NCI-H82 treated with DMSO at 0.1 percent for 48 hours (cell line): ENCODE measurements around the gene NLRP3.
"Not testable (repeated sequence)": the region's sequence is repeated elsewhere in the genome, so short reads cannot be mapped to it uniquely, and the experiment has no call there.

Experiments
- DNase-seq: peaks from one replicate; lab custom pipeline; 2025; ENCODE audit not compliant: unreplicated experiment; lab: John Stamatoyannopoulos, UW

The NLRP3 gene

GRCh38 chr1:247390116-247390791 is 25.7 kb upstream of the NLRP3 start:
- DNase-seq = peak; percentile 65

DNA sequence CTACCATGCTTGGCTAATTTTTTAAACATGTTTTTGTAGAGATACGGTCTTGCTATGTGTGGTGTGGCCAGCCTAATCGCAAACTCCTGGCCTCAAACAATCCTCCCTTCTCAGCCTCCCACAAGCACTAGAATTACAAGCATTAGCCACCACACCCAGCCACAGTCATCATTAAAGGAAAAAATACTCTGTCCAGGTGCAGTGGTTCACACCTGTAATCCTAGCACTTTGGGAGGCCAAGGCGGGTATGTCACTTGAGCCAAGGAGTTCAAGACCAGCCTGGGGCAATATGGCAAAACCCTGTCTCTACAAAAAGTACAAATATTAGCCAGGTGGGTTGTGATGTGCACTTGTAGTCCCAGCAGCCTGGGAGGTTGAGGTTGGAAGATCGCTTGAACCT is 25.0 kb upstream of the NLRP3 start:
- no peak for DNase-seq

DNA sequence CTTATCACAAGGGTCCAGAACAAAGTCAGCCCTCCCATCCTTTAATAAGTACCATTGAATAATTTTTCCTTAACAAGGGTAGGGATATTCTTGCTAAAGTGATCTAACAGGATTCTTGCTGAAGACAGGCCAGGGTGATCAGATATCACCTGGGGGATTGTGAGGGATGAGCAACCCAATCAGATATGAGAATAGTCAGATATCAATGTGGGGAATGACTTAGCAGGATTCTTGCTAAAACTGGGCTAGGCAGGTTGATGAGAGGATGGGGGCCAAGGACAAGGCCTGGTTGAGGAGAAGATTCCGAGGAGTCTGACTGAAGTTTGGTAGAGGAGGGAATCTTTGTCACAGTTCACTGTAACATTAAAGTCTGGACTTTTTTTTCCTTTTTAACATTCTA is 23.9 kb upstream of the NLRP3 start:
- no peak for DNase-seq

DNA sequence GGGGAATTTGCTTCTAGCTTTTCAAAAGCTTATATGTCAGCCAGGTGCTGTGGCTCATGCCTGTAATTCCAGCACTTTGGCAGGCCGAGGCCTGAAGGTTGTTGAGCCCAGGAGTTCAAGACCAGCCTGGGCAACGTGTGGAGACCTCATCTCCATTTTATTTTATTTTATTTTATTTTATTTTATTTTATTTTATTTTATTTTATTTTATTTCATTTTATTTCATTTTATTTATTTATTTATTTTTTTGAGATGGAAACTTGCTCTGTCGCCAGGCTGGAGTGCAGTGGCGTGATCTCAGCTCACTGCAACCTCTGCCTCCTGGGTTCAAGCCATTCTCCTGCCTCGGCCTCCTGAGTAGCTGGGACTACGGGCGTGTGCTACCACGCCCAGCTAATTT is 20.9 kb upstream of the NLRP3 start:
- DNase-seq = not testable (repeated sequence)

DNA sequence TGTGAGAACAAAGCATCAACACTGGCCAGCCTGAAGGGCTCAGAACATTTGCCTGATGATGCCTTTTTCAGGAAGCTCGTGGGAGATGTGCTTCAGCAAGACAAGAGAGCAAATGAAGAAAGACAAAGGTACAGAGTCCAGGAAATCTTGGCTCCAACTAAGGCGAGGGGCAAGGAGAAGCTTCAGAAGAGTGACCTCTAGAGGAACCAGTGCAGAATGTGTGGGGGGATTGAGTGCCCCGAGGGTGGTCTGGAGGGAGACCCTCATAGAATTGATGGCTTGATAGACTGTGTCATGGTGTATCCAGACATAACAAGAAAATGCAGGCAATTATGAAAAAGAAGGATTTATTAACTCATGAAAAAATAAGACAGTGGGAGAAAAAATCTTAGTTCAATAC is 15.3 kb upstream of the NLRP3 start:
- no peak for DNase-seq

DNA sequence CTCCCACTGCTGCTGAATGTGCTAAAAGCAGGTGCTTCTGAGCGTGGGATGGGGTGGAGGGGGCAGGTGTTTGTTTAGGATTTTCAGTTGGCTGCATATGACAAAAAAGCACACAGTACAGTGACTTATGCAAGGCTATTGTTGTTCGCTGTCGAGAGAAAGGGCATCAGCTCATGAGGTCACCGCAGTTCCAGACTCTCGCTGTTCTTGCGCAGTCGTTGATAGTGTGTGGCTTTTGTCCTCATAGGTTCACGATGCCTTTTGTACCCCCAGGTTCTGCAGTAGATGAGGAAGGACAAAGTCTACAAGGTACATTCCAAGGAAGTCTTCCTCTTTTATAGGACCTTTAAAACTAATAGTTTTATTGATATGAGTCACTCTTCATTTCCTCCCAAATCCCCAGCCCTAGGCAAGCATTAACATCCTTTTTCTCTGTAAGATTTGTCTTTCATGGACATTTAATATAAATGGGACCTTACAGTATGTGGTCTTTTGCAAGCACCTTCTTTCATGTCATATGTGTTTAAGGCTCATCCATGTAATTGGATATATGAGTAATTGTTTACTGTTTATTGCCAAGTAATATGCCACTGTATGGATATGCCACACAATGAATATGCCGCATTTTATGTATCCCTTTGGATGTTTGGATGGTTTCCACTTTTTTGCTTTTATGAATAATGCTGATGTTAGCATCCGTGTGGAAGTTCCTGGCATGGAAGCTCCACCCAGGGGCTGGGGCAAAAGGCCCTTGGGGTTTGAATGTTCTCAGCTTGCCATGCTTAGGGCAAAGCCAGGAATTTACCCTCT is 14.5 kb upstream of the NLRP3 start:
- no peak for DNase-seq

GRCh38 chr1:247402120-247402675 is 13.8 kb upstream of the NLRP3 start:
- DNase-seq = no peak

DNA sequence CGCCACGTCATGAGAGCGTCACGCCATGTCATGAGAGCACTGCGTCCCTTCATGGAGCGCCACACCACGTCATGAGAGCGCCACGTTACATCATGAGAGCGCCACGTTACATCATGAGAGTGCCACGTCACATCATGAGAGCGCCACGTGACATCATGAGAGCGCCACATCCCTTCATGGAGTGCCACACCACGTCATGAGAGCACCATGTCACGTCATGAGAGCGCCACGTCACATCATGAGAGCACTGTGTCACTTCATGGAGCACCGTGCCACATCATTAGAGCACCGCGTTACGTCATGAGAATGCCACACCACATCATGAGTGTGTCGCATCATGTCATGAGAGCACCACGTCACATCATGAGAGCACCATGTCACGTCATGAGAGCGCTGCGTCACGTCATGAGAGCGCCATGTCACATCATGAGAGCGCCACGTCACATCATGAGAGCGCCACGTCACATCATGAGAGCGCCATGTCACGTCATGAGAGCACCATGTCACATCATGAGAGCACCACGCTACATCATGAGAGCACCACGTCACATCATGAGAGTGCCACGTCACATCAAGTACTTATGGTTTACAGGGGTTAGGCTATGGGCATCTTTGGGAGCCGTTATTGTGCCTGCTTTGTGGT is 9.8 kb upstream of the NLRP3 start:
- no peak for DNase-seq

DNA sequence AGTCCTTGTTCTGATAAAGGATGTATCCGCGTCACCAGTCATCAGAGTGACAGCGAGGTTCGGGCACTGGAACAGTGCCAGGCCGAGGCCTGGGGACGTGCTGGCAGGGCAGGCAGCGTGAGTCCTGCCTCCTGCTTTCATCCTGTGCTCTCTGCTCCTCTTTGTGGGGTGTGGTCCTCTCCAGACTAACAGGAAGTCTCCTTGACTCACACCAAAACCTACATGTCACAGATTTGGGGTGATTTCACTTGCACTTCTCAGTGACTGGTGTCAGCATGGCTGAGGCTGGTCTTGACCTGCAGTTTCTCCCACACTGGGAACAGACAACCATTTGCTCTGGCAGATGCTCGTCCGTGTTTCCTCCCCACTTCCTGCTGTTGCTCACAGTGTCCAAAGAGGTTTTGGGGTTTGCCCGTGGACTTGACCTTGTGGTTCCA is 8.8 kb upstream of the NLRP3 start:
- DNase-seq = no peak

- DNase-seq = no peak
These were observed 7.9 kb upstream of the NLRP3 start for GRCh38 chr1:247408100-247408499.

GRCh38 chr1:247409869-247410544 is 6.0 kb upstream of the NLRP3 start:
- no peak for DNase-seq

GRCh38 chr1:247411621-247412327 is 4.2 kb upstream of the NLRP3 start:
- DNase-seq = no peak

- DNase-seq = no peak
These were observed 1.9 kb downstream of the NLRP3 start for GRCh38 chr1:247417831-247418230.

GRCh38 chr1:247419336-247419735 is 3.4 kb downstream of the NLRP3 start:
- DNase-seq = no peak

- no peak for DNase-seq
These were observed 5.1 kb downstream of the NLRP3 start for GRCh38 chr1:247421074-247421473.

DNA sequence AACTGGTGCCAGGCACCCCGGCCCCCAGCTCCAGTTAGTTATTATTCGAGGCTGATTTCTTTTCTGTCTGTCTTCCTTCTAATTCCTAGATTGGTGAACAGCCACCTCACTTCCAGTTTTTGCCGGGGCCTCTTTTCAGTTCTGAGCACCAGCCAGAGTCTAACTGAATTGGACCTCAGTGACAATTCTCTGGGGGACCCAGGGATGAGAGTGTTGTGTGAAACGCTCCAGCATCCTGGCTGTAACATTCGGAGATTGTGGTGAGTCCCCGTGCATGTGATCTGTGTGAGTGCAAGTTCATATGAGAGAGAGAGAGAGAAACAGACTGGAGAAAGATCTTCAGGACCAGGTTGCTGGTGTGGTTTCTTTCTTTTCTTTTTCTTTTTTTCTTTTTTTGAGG is 13.5 kb downstream of the NLRP3 start:
- DNase-seq = no peak

GRCh38 chr1:247430434-247430833 is 14.5 kb downstream of the NLRP3 start:
- no peak for DNase-seq

DNA sequence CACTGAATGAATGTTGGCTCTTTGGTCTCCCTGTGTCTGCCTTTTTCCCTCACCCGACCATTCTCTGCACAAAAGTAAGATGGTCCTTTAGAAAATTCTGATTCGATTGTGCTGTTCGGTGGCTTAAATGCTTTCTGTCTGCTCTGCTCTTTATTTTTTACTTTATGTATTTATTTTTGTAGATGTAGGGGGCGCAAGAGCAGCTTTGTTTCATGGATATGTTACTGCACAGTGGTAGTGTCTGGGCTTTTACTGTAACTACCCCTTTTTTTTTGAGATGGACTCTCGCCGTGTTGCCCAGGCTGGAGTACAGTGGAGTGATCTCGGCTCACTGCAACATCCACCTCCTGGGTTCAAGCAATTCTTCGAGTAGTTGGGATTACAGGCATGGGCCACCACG is 15.7 kb downstream of the NLRP3 start:
- no peak for DNase-seq

DNA sequence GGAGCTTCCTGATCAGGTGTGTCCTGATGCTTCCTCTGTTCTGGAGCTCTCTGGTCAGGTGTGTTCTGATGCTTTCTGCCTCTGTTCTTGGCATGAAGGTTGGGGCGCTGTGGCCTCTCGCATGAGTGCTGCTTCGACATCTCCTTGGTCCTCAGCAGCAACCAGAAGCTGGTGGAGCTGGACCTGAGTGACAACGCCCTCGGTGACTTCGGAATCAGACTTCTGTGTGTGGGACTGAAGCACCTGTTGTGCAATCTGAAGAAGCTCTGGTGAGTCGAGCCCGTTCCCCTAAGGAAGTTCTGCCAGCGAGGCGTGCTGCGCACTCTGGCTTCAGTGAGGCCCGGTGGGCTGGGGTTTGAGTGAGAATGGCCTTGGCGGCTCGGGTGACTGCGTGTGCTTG is 18.0 kb downstream of the NLRP3 start:
- no peak for DNase-seq

DNA sequence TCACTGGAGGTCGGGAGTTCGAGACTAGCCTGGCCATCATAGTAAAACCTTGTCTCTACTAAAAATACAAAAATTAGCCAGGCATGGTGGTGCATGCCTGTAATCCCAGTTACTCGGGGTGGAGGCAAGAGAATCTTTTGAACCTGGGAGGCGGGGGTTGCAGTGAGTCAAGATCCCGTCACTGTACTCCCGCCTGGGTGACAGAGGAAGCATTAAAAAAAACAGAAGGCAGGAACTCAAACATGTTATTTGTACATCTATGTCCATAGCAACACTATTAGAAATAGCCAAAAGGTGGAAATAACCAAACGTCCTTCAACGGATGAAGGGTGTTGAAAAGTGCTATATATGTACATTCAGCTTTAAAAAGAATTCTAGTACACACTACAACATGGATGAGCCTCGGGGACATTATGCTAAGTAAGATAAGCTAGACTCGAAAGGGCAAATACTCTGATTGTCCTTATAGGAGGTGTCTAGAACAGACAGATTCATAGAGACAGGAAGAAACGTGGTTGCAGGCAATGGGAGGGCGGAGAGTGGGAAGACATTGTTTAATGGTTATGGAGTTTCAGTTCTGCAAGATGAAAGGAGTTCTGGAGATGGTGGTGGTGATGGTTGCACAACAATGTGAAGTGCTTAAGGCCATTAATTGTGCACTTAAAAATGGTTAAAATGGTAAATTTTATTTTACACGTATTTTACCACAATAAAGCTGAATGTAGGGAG is 19.2 kb downstream of the NLRP3 start:
- DNase-seq = no peak
